ENCODE results near the gene CDR2. TPM values are rescaled to one million over a fixed set of nuclear protein-coding genes. Genes with fewer than 3 reads are reported as not detected.

CDR2 gene
- total and polyA plus RNA-seq, 8 donors, result 8.9 to 198 (median 22.2) TPM

DNA sequence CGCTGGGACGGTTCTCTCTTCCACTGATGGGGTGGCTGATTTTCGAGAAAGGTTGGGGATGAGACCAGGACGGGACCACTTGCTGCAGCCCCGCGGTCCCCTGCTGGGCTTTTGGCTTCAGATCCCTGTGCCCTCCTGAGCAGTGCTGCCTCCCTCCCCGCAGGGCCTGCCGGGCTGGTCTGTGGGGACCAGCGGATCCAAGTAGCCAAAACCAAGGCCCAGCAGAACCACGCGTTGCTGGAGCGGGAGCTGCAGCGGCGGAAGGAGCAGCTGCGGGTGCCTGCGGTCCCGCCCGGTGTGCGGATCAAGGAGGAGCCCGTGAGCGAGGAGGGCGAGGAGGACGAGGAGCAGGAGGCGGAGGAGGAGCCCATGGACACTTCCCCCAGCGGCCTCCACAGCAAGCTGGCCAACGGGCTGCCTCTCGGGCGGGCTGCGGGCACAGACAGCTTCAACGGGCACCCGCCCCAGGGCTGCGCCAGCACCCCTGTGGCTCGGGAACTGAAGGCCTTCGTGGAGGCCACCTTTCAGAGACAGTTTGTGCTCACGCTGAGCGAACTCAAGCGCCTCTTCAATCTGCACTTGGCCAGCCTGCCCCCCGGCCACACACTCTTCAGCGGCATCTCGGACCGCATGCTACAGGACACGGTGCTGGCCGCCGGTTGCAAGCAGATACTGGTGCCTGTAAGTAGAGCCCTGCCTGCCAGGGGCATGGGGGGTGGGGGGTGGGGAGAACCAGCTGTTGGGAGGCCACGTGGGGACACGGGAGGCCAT lies 48.6 kb downstream of the CDR2 start:
- intact Hi-C loops (cut with DNase I; ENCODE audit: low total_unique reads), result no loop called here
- no peak overlapping the region for H3K27ac ChIP-seq
- no peak for DNase-seq
- TF ChIP-seq CTCF (IDR thresholded peaks at IDR 0.05) (no peak), POLR2AphosphoS5 (IDR thresholded peaks at IDR 0.05) (no peak), EP300 (IDR thresholded peaks at IDR 0.05) (no peak), POLR2A (IDR thresholded peaks at IDR 0.05) (no peak)
- no peaks in the 10 kb centered on the region for H3K9me3 ChIP-seq
- peaks cover 0 to 19% (median 12%) of the 10 kb centered on the region in 4 donors for H3K4me1 ChIP-seq
- peaks cover 63 to 100% (median 92%) of the 10 kb centered on the region in 4 donors for H3K36me3 ChIP-seq
- H3K4me3 ChIP-seq, result no peak overlapping the region
- 92 to 95% (median 93%) methylated on average over 23 to 46 of the region's 46 CpGs for WGBS, 5 donors
- H3K27me3 ChIP-seq, result no peaks in the 10 kb centered on the region

DNA sequence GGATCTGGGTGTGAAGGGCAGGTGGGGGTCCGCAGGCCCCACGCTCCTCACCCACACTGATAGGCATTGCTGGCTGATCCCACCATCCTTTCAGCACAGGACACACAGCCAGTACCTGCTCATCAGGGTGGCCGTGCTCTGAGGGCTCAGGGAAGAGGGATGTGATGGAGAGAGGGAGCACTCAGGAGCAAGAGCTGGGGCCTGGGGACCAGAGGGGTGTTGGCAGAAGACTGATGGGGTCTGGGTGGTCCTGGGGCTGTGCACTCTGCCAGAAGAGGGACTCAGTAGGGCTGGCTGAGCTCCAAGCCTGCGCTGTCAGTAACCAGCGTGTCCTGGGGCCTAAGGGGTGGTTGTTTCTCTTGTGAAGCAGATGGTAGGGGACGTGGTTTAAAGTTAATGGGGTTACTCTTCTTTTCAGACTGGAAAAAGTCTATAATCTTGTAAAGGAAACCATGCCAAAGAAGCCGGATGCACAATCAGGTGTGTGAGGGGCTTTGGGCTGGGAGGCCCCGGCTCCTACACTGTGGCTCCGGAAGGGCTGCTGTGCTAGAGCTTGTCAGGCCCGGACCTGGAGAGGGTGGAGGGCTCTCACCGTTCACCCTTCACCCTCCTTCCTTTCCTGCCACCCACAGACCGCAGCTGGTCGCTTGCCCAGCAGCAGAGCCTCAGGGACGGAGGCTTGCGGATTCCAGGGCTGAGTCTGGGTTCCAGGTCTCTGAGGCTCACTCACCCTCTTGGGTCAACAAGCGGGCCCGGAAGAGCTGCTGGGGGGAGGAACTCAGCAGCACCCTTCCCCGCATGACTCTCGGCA lies 49.4 kb downstream of the CDR2 start:
- H3K4me3 ChIP-seq, result no peak overlapping the region
- no peak for DNase-seq
- TF ChIP-seq CTCF (IDR thresholded peaks at IDR 0.05) (no peak), EP300 (IDR thresholded peaks at IDR 0.05) (no peak), POLR2A (IDR thresholded peaks at IDR 0.05) (no peak), POLR2AphosphoS5 (IDR thresholded peaks at IDR 0.05) (no peak)
- intact Hi-C loops (cut with DNase I; ENCODE audit: low total_unique reads), result no loop called here
- no peaks in the 10 kb centered on the region for H3K27me3 ChIP-seq
- H3K36me3 ChIP-seq, result peaks cover 63 to 100% (median 97%) of the 10 kb centered on the region in 4 donors
- no peaks in the 10 kb centered on the region for H3K9me3 ChIP-seq
- H3K4me1 ChIP-seq, result peaks cover 0 to 13% (median 6%) of the 10 kb centered on the region in 4 donors
- 88 to 94% (median 92%) methylated on average over 9 to 19 of the region's 19 CpGs for WGBS, 5 donors
- H3K27ac ChIP-seq, result no peak overlapping the region

GRCh38 chr16:22323959-22324786 lies 50.2 kb downstream of the CDR2 start:
- H3K36me3 ChIP-seq, result peaks cover 68 to 100% (median 99%) of the 10 kb centered on the region in 4 donors
- no peaks in the 10 kb centered on the region for H3K9me3 ChIP-seq
- H3K4me3 ChIP-seq, result no peak overlapping the region
- no peak for DNase-seq
- H3K27me3 ChIP-seq, result no peaks in the 10 kb centered on the region
- no peak for TF ChIP-seq POLR2AphosphoS5 (IDR thresholded peaks at IDR 0.05)
- no peak for TF ChIP-seq POLR2A (IDR thresholded peaks at IDR 0.05)
- no peak for TF ChIP-seq CTCF (IDR thresholded peaks at IDR 0.05)
- no peak for TF ChIP-seq EP300 (IDR thresholded peaks at IDR 0.05)
- no peak overlapping the region for H3K27ac ChIP-seq
- WGBS, 5 donors, result 90 to 94% (median 91%) methylated on average over 14 to 24 of the region's 24 CpGs
- H3K4me1 ChIP-seq, result peaks cover 0 to 12% (median 5%) of the 10 kb centered on the region in 4 donors
- intact Hi-C loops (cut with DNase I; ENCODE audit: low total_unique reads), result no loop called here

Measured in stomach (tissue), 9 donors.